IMR-90 (cell line): ENCODE results near the gene NFYC. TPM values are rescaled to one million over a fixed set of nuclear protein-coding genes. Genes with fewer than 3 reads are reported as not detected.

Experiments used
- ATAC-seq: fragments of 200-7000 bp; cut with Tn5 transposase; 2 replicates; pipeline ENCODE4 v1.9.1; 2020; ENCODE audit warnings: low read depth, mild to moderate bottlenecking, moderate library complexity
- BruUV-seq: library from RNA; stranded (reverse); fragments of 400-500 nt; replicated peaks from 2 replicates; lab custom pipeline; 2021; lab: Mats Ljungman, UMichigan
- CTCF ChIA-PET: fragments of 300-600 bp; formaldehyde crosslinking; extraction: SDS; loops from one replicate; lab custom pipeline; 2021; ENCODE audit warnings: antibody characterized with exemption; lab: Yijun Ruan, JAX
- POLR2A ChIA-PET: fragments of 300-600 bp; sonication (Branson Sonifier 250); formaldehyde crosslinking; loops from one replicate; lab custom pipeline; 2022; ENCODE audit warnings: antibody characterized with exemption; ENCODE audit not compliant: unreplicated experiment; lab: Charles Lee
- DNase-seq: peaks from one replicate; pipeline ENCODE4 v3.0.0; 2013
- H2AFZ ChIP-seq: replicated peaks from 2 replicates; pipeline ENCODE3; 2013; ENCODE audit warnings: low read length, mild to moderate bottlenecking; ENCODE audit not compliant: poor library complexity
- H2AK5ac ChIP-seq: 2 replicates; pipeline ENCODE4 v1.6.1; 2013; ENCODE audit warnings: low read depth, low read length, inconsistent platforms
- H2AK9ac ChIP-seq: replicated peaks from 2 replicates; pipeline ENCODE3; 2013; ENCODE audit warnings: mild to moderate bottlenecking, low read depth, low read length, moderate library complexity; ENCODE audit not compliant: poor library complexity
- H2BK120ac ChIP-seq: 2 replicates; pipeline ENCODE4 v1.6.1; 2013; ENCODE audit warnings: low read depth, low read length, inconsistent platforms
- H2BK15ac ChIP-seq: 3 replicates; pipeline ENCODE4 v1.6.1; 2013; ENCODE audit warnings: low read depth, low read length, inconsistent platforms
- H2BK20ac ChIP-seq: 2 replicates; pipeline ENCODE4 v1.6.1; 2013; ENCODE audit warnings: low read depth, mild to moderate bottlenecking, inconsistent platforms, low read length, moderate library complexity
- H2BK5ac ChIP-seq: 2 replicates; pipeline ENCODE4 v1.6.1; 2013; ENCODE audit warnings: mild to moderate bottlenecking, low read depth, low read length, inconsistent platforms; ENCODE audit not compliant: poor library complexity, severe bottlenecking
- H3K14ac ChIP-seq: replicated peaks from 2 replicates; pipeline ENCODE4 v1.6.1; 2013; ENCODE audit warnings: low read depth, low read length, inconsistent platforms
- H3K18ac ChIP-seq: 2 replicates; pipeline ENCODE4 v1.6.1; 2013; ENCODE audit warnings: low read depth, low read length, control low read depth
- H3K23ac ChIP-seq: 2 replicates; pipeline ENCODE4 v1.6.1; 2013; ENCODE audit warnings: low read depth, low read length, inconsistent platforms
- H3K27ac ChIP-seq: 2 replicates; pipeline ENCODE4 v1.5.1; 2013; ENCODE audit warnings: mild to moderate bottlenecking, control low read depth, low read length; ENCODE audit not compliant: insufficient read depth
- H3K27me3 ChIP-seq: 2 replicates; pipeline ENCODE4 v1.6.1; 2013; ENCODE audit warnings: low read length; ENCODE audit not compliant: control insufficient read depth, insufficient read depth
- H3K36me3 ChIP-seq: 2 replicates; pipeline ENCODE4 v1.6.1; 2013; ENCODE audit warnings: low read length, mixed read lengths; ENCODE audit not compliant: control insufficient read depth, insufficient read depth
- H3K4ac ChIP-seq: 2 replicates; pipeline ENCODE4 v1.6.1; 2013; ENCODE audit warnings: low read depth, low read length, inconsistent platforms
- H3K4me1 ChIP-seq: 2 replicates; pipeline ENCODE4 v1.6.1; 2013; ENCODE audit warnings: low read length, mixed read lengths; ENCODE audit not compliant: control insufficient read depth, insufficient read depth
- H3K4me2 ChIP-seq: 2 replicates; pipeline ENCODE4 v1.6.1; 2013; ENCODE audit warnings: low read depth, mild to moderate bottlenecking, control low read depth, low read length, moderate library complexity
- H3K4me3 ChIP-seq: 2 replicates; pipeline ENCODE4 v1.5.1; 2013; ENCODE audit warnings: low read depth, mild to moderate bottlenecking, control low read depth, low read length, moderate library complexity; ENCODE audit not compliant: insufficient read depth
- H3K56ac ChIP-seq: 2 replicates; pipeline ENCODE4 v1.6.1; 2013; ENCODE audit warnings: low read length, inconsistent platforms; ENCODE audit not compliant: insufficient read depth; ENCODE audit errors: extremely low read depth
- H3K79me1 ChIP-seq, 2 experiments: 2 replicates each; pipeline ENCODE4 v1.6.1; 2013; ENCODE audit warnings: low read length in 2 of 2, inconsistent platforms in 1 of 2, low read depth in 1 of 2
- H3K9ac ChIP-seq: 2 replicates; pipeline ENCODE4 v1.6.1; 2013; ENCODE audit warnings: low read depth, low read length, control low read depth
- H3K9me1 ChIP-seq: 2 replicates; pipeline ENCODE4 v1.6.1; 2013; ENCODE audit warnings: low read length, inconsistent platforms; ENCODE audit not compliant: insufficient read depth
- H3K9me3 ChIP-seq: 2 replicates; pipeline ENCODE4 v1.6.1; 2013; ENCODE audit warnings: low read length; ENCODE audit not compliant: control insufficient read depth, insufficient read depth
- H4K20me1 ChIP-seq: 2 replicates; pipeline ENCODE4 v1.6.1; 2013; ENCODE audit warnings: low read length, inconsistent platforms; ENCODE audit not compliant: insufficient read depth
- H4K5ac ChIP-seq: 2 replicates; pipeline ENCODE4 v1.6.1; 2013; ENCODE audit warnings: mild to moderate bottlenecking, low read depth, low read length, control low read depth
- H4K8ac ChIP-seq, 2 experiments: 2 replicates each; pipeline ENCODE4 v1.6.1; 2013; ENCODE audit warnings: low read depth in 2 of 2, low read length in 2 of 2, control low read depth in 1 of 2, inconsistent platforms in 1 of 2
- H4K91ac ChIP-seq: 2 replicates; pipeline ENCODE4 v1.6.1; 2013; ENCODE audit warnings: low read depth, low read length, inconsistent platforms; ENCODE audit not compliant: insufficient read depth
- CHD1 ChIP-seq: IDR thresholded peaks from 2 replicates; pipeline ENCODE4 v1.6.1; 2012; ENCODE audit warnings: low read depth, low read length, improper control_type of control experiment
- ELK1 ChIP-seq: fragments of 150-350 bp; IDR thresholded peaks from 2 replicates; pipeline ENCODE4 v1.6.1; 2016; ENCODE audit warnings: low read depth, mild to moderate bottlenecking, low read length, moderate library complexity, borderline replicate concordance
- MAFK ChIP-seq: IDR thresholded peaks from 2 replicates; pipeline ENCODE4 v1.6.1; 2012; ENCODE audit warnings: low read depth, low read length, improper control_type of control experiment
- MAZ ChIP-seq: IDR thresholded peaks from 2 replicates; pipeline ENCODE4 v1.6.1; 2012; ENCODE audit warnings: low read depth, mild to moderate bottlenecking, low read length, improper control_type of control experiment, moderate library complexity, borderline replicate concordance
- MXI1 ChIP-seq: IDR thresholded peaks from 2 replicates; pipeline ENCODE4 v1.6.1; 2012; ENCODE audit warnings: low read depth, mild to moderate bottlenecking, low read length, moderate library complexity, borderline replicate concordance
- NFE2L2 ChIP-seq: fragments of 150-350 bp; IDR thresholded peaks from 2 replicates; pipeline ENCODE4 v1.6.1; 2016; ENCODE audit warnings: low read depth, mild to moderate bottlenecking, low read length
- POLR2A ChIP-seq: IDR thresholded peaks from 2 replicates; pipeline ENCODE4 v1.6.1; 2012; ENCODE audit warnings: mild to moderate bottlenecking, low read depth, low read length
- RAD21 ChIP-seq: IDR thresholded peaks from 2 replicates; pipeline ENCODE4 v1.6.1; 2012; ENCODE audit warnings: low read length, improper control_type of control experiment
- RCOR1 ChIP-seq: IDR thresholded peaks from 2 replicates; pipeline ENCODE4 v1.6.1; 2012; ENCODE audit warnings: mild to moderate bottlenecking, low read length, improper control_type of control experiment; ENCODE audit not compliant: insufficient replicate concordance
- RFX5 ChIP-seq: IDR thresholded peaks from 2 replicates; pipeline ENCODE4 v1.8.0; 2012; ENCODE audit warnings: low read depth, mild to moderate bottlenecking, low read length, moderate library complexity
- SMC3 ChIP-seq: fragments of 150-350 bp; IDR thresholded peaks from 2 replicates; pipeline ENCODE4 v1.6.1; 2016; ENCODE audit warnings: low read depth, mild to moderate bottlenecking, antibody characterized with exemption, low read length, moderate library complexity
- whole genome bisulfite sequencing, 2 experiments: methylation state at CpG; one replicate each; pipeline versions ENCODE4 v1.1.5 to v1.1.7; 2013; ENCODE audit warnings: missing lambda C conversion rate in 2 of 2; ENCODE audit not compliant: insufficient read length in 1 of 2; ENCODE audit errors: extremely low coverage in 2 of 2; 5-methylcytosine and 5-hydroxymethylcytosine counted together
- dilution Hi-C: fragments of 300-500 bp; cut with HindIII; formaldehyde crosslinking; loops from one replicate; pipeline ENCODE4 v1.14.3; 2018; ENCODE audit warnings: low sequenced_read_pairs; ENCODE audit not compliant: unreplicated experiment
- in situ Hi-C: fragments of 300-500 bp; cut with MboI; formaldehyde crosslinking; loops from 3 replicates; pipeline ENCODE4 v1.14.3; 2019; ENCODE audit warnings: low sequenced_read_pairs, inconsistent platforms, mixed read lengths
- intact Hi-C: fragments of 100-400 bp; cut with micrococcal nuclease; formaldehyde crosslinking; loops from 2 replicates; pipeline ENCODE4 v1.10.0; 2022
- polyA plus RNA-seq, 3 experiments: library from polyadenylated mRNA; depleted of rRNA; stranded (reverse); fragments of >200 nt; gene quantifications; 2 replicates each; pipeline ENCODE4 v1.2.3, GENCODE V29; 2012; ENCODE audit warnings: low replicate concordance in 1 of 3
- total RNA-seq: library from RNA; depleted of rRNA; stranded (reverse); fragments of >200 nt; gene quantifications from 2 replicates; pipeline ENCODE4 v1.2.3, GENCODE V29; 2012
- TF ChIP-seq, protein P1 (sequence below): fragments of 150-350 bp; IDR thresholded peaks from 2 replicates; pipeline ENCODE4 v1.6.1; 2017; ENCODE audit warnings: mild to moderate bottlenecking, antibody characterized with exemption, low read length, low read depth
- TF ChIP-seq, protein P2 (sequence below): conservative IDR thresholded peaks from 2 replicates; pipeline ENCODE4 v1.5.1; 2012; ENCODE audit warnings: mild to moderate bottlenecking, low read depth, low read length, improper control_type of control experiment

The NFYC gene
- total and polyA plus RNA-seq, 2 of the 4 experiments (the other 2 are of a cell fraction) = 45.2 to 62.2 TPM

GRCh38 chr1:40704817-40705733, 13.6 kb downstream of the NFYC start (continued):
- TF ChIP-seq POLR2A = no peak
- no peak for TF ChIP-seq MAFK

- Histone ChIP-seq H3K9me1 (peaks cover 3% of the 10 kb centered on the region), H4K20me1 (no peaks in the 10 kb centered on the region), H3K4me1 (peaks cover under 1% of the 10 kb centered on the region), H3K9me3 (no peaks in the 10 kb centered on the region), H4K8ac (no peak overlapping the region), H3K14ac (no peak overlapping the region), H3K23ac (no peak overlapping the region), H3K79me1 (peaks cover 29 to 52% of the 10 kb centered on the region in 2 experiments), H3K27me3 (no peaks in the 10 kb centered on the region), H3K36me3 (no peaks in the 10 kb centered on the region), H2BK20ac (no peak overlapping the region), H2AFZ (no peak overlapping the region), H3K9ac (no peak overlapping the region), H3K4ac (no peak overlapping the region), H4K91ac (no peak overlapping the region), H3K27ac (no peak overlapping the region), H2AK5ac (no peak overlapping the region), H2BK15ac (no peak overlapping the region), H4K5ac (no peak overlapping the region), H2BK120ac (no peak overlapping the region), H2AK9ac (no peak overlapping the region), H3K4me2 (no peak overlapping the region), H2BK5ac (no peak overlapping the region), H3K56ac (no peak overlapping the region), H3K18ac (no peak overlapping the region), H3K4me3 (no peak overlapping the region)
- DNase-seq (no peak), ATAC-seq (no peak)
- intact Hi-C loops = no loop called here
- in situ Hi-C loops = no loop called here
- CTCF ChIA-PET = no interaction called here
- POLR2A ChIA-PET = no interaction called here
- no TSS peak for BruUV-seq
- no CpG with 5 or more reads among the region's 4 CpGs for WGBS, 2 experiments
- dilution Hi-C loops = no loop called here
- TF ChIP-seq RCOR1 (no peak), RAD21 (no peak), POLR2A (no peak), CHD1 (no peak), NFE2L2 (no peak), MAZ (no peak), RFX5 (no peak), ELK1 (no peak), SMC3 (no peak), MXI1 (no peak)
- TF ChIP-seq, protein P1, sequence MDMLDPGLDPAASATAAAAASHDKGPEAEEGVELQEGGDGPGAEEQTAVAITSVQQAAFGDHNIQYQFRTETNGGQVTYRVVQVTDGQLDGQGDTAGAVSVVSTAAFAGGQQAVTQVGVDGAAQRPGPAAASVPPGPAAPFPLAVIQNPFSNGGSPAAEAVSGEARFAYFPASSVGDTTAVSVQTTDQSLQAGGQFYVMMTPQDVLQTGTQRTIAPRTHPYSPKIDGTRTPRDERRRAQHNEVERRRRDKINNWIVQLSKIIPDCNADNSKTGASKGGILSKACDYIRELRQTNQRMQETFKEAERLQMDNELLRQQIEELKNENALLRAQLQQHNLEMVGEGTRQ = no peak
- TF ChIP-seq, protein P2, sequence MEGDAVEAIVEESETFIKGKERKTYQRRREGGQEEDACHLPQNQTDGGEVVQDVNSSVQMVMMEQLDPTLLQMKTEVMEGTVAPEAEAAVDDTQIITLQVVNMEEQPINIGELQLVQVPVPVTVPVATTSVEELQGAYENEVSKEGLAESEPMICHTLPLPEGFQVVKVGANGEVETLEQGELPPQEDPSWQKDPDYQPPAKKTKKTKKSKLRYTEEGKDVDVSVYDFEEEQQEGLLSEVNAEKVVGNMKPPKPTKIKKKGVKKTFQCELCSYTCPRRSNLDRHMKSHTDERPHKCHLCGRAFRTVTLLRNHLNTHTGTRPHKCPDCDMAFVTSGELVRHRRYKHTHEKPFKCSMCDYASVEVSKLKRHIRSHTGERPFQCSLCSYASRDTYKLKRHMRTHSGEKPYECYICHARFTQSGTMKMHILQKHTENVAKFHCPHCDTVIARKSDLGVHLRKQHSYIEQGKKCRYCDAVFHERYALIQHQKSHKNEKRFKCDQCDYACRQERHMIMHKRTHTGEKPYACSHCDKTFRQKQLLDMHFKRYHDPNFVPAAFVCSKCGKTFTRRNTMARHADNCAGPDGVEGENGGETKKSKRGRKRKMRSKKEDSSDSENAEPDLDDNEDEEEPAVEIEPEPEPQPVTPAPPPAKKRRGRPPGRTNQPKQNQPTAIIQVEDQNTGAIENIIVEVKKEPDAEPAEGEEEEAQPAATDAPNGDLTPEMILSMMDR = no peak
Measured at GRCh38 chr1:40706626-40707025, 15.1 kb downstream of the NFYC start.
